ENCODE measurements around the gene FBXL3.
A peak's percentile ranks its signal among the peaks of the same experiment; 100 is the strongest.
"Not testable (repeated sequence)": the region's sequence is repeated elsewhere in the genome, so short reads cannot be mapped to it uniquely, and the experiment has no call there.

FBXL3 gene

DNA sequence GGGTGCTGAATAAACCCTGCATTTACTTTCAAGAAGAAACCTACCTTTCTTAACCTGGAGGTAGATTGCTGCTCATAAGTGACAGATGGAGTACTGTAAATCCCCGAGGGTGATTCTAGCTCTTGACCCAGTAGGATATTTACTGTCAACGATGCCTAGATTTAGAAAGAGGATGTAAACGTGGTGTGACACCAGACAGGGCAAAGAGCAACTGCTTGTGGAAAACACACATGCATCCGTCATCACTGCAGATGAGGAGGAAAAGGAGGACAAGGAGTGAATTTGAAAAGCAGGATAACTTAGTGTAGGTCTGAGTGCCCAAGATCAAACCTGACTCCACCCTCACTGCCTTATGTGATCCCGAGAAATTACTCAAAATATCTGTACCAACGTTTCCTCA lies 44.9 kb downstream of the FBXL3 start:
- no peak for DNase-seq

DNA sequence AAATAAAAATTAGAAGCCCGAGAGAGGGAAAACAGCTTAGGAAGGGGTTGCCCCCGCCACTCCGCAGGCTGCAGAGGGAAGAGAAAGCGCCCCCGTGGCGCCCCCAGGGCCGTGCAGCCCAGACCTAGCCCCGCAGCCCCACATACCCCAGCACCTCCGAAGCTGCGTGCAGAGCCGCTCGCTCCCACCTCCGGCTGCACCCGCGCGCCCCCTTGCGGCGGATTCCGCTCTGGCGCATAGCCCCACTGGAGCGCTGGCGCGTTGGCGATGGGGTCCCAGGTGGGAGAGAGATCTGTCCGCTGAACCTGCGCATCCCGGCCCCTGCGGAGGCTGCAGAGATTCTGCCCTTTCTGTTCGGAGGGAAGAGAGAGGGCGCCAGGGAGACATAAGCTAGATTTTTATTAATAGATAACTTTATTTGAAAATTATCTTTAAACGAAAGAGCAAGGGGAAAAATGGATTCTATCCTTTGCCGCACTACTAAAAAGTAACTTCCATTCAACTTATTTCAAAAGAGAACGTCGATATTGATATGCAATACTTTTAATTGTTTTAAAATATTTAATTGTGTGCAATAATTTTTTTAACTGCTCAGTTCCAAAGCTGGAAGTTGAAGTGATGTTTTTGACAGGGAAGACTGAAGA lies 46.8 kb downstream of the FBXL3 start:
- peak; percentile 51 for DNase-seq

DNA sequence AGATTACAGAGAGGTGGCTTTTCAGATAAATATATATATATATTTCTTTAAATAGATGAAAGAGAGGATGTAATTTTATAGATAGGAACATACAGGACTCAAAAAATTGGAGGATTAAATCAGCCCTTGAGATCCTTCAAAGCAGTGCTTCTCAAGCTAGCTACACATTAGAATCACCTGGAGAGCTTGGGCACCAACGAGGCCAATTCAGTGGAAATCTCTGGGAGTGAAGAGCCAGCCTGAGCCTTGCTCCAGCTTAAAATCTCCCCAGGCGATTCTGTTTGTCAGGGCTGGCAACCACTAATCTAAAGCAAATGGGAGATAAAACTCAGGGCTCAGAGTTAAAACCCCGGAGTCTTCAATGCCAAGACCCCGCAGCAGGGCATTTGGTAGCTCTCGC lies 50.0 kb downstream of the FBXL3 start:
- no peak for DNase-seq

DNA sequence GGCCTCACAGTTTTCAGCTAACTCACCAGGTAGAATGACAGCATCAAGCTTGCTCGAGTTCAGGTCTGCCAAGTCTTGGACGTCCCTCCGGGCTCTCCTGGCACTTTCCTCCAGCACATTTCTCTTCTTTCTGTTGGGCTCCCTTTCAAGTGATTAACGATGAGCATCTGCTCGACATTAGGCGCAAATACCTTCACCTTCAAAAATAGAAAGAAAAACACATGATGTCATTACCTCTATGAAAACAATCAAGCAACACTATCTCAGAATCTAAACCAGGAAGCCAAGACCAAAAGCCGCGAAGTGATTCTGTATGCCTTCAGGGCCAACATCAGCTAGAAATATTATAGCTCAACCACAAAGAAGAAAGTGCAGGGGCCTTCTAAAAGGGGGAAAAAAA lies 50.5 kb downstream of the FBXL3 start:
- DNase-seq: peak; percentile 58

DNA sequence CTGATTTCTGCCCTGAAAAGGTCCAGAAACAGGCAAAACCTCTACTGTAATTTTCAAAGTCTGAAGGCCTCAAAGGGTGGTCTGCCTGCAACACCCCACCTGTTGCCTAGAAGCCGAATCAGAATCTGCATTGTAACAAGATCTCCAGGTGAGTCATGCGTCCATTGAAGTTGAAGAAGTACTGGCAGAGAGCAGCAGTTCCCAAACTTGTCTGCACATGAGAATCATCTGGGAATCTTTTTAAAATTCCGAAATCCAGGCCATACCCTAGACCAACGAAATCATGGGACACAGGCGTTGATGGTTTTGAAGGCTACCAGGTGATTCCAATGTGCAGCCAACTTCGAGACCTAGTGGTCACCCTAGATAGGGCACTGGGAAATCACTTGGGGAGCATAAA lies 51.1 kb downstream of the FBXL3 start:
- DNase-seq: no peak

DNA sequence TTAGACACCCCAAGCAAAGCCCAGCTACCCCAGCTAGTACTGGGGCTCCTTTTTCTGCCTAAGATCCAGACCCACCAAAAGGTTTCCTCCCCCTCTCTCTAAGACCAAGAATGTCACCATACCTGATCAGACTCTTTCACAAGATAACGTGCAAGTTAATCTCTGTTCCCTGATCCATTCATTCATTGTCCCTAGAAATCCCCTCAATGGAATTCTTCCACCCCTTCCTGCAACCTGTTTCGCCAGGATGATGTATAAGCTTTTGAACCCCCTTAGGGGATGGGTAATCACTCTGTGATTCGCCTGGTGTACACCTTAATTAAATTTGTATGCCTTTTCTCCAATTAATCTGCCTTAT lies 52.4 kb downstream of the FBXL3 start:
- DNase-seq: no peak

DNA sequence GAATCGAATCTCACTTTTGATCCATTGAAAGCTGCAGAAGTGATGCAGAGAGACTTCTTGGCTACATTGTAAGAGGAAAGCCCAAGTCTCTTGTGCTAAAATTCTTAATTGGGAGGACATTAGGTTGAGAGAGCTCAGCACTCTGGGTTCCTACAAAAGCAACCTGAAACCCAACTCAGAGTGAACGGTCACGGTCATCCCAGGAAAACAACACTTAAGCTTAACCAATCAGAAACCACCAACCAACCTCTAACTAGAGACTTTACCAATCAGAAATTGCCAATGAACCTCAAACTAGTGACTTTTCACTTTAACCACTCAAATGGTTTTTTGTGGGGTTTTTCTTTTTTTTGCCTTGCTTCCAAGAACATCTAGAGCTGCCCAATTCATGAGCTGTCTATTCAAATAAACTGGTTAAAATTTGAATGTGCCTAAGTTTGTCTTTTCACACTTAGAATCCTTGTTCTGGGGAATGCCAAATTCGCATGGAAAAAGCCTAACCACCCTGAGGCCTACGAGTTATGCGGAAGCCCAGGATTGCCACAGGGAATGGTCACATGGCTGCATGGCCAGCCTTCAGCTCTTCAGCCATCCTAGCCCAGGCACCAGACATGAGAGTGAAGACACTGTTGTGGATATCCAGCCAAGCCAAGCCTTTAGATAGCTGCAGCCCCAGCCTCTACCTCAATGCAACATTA lies 52.9 kb downstream of the FBXL3 start:
- no peak for DNase-seq

DNA sequence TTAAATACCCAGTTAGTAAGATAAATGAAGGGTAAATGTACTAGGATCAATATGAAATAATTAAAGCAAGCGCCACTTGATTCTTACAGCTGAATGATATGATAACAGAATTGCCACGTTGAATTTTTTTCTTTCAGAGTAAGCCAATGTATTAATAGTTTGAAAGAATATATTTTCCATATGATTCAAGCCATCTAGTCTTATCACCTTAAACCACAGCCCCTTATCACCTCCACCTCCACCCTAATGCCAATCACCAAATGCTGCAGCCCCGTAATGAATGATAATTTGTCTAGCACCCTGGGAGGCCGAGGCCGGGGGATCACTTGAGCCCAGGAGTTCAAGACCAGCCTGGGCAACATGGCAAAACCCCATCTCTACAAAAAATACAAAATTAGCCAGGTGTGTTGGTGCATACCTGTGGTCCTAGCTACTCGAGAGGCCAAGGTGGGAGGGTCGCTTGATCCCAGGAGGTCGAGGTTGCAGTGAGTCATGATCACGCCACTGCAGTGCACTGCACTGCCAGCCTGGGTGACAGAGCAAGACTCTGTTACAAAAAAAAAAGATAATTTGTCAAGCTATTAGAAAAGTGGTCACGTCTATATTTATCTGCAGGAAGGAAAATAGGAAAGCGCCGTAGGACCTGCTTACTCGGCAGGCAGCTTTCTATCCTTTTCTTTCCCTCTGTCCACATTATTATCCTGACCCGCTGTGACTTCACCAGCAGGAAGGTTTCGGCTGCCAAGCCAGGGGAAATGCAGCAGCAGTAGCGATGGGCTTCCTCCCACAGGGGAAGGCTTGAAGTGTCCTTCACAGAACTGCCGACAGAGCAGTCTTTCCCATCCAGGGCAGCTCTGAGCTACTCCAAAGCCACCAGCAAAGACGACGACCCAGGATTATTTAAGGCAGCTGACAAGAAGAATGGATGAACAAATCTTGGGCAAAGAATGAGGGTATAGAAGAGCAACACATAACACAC lies 54.8 kb downstream of the FBXL3 start:
- DNase-seq: no peak

DNA sequence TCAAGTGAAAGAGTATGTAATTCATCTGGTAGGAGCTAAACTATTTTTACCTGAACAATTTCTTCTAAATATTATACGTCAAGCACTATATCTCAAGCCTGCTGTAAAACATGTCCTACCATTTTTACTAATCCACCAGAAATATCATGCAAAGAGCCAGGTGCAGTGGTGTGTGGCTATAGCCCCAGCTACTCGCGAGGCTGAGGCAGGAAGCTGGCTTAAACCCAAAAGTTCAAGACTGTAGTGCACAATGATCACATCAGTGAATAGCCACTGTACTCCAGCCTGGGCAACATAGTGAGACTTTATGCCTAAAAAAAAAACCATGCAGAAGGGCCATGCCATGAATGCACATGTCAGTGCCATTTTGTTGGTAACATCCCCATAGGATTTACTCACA lies 55.7 kb downstream of the FBXL3 start:
- no peak for DNase-seq

DNA sequence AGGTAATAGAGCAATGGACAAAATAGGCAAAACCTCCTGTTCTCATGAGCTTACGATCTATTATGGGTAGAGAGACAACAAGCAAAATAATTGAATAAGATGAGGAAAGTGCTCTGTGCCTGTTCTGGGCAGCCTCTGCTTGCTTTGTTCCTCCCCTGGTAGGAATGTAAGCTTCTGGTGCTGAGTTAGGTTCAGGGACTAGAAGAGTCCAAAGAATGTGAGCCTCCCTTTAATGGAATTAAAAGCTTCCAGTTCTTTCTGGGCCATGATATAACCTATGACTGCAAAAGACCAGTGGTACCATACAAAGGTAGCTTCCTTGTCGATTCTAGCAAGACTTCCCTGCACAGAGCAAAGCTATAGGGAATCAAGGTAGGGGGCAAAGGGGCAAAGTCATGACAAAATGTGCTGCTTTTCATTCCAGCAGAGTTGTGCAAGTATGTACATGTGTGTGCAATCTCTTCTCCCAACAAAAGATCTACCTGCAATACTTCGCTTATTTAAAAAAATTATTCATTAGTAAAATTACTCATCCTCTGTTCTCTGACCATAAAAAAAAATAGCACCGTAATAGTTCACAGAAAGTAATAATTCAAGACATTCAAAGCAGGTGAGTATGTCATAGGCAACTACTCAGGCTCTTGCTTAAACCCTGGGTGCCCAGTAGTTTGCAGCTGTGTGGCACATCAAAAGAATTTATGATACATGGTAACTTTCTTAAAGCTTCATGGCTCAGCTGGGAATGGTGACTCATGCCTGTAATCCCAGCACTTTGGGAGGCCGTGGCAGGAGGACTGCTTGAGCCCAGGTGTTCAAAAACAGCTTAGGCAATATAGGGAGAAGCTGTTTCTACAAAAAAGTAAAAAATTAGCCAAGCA lies 57.2 kb downstream of the FBXL3 start:
- peak; percentile 14 for DNase-seq

DNA sequence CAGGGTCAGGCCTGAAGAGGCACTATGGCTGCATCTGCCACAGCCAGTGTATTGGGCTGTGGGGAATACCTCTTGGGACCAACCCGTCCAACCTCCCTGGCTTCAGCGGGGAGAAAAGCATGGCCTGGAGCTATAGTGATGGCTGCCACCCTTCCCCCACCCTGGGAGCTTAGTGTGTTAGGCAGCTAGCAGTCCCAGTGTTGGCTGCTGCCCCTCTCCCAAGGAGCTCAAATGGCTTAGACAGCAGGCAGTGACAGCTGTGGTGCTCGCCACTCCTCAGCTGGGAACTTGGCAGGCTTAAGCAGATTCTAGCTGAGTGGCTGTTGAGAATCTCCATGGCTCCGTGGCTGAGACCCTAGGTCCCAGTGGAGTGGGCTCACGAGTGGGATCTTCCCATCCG lies 58.9 kb downstream of the FBXL3 start:
- DNase-seq: no peak

DNA sequence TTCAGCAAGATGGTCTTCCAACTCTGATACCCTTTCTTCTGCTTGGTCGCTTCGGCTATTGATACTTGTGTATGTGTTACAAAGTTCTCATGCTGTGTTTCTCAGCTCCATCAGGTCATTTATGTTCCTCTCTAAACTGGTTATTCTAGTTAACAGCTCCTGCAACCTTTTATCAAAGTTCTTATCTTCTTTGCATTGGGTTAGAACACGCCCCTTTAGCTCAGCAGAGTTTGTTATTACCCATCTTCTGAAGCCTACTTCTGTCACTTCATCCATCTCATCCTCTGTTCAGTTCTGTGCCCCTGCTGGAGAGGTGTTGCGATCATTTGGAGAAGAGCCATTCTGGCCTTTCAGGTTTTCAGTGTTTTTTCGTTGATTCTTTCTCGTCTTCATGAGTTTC lies 59.9 kb downstream of the FBXL3 start:
- DNase-seq: no peak

DNA sequence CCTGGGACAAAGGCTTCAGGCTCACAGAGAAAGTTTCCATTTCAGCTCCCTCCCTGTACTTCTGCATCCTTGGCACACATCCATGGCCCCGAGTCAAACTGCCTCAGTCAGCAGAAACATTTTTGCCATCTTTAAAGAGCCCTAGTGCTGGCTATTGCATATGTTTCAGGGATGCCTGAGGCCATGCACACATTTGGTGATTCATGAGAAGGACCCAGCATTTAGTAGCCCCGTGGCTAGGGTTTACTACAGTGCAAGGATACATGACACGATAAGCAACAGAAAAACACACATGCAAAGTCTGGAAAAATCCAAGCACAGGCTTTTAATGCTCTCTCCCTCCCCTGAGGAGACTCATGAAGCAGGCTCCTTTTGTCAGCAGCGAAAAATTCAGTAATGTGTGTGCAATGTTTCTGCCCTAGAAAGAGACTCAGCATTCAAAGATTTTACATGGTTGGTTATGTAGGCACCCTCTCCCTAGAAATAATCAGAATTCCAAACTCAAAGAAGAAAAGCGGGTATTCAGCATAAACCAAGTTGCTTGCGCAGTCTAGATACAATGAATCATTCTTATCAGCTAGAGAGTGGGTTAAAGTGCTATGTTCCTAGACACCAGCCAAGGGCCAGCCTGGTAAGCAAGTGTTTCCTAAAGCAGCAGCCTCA lies 61.1 kb downstream of the FBXL3 start:
- peak; percentile 81 for DNase-seq

DNA sequence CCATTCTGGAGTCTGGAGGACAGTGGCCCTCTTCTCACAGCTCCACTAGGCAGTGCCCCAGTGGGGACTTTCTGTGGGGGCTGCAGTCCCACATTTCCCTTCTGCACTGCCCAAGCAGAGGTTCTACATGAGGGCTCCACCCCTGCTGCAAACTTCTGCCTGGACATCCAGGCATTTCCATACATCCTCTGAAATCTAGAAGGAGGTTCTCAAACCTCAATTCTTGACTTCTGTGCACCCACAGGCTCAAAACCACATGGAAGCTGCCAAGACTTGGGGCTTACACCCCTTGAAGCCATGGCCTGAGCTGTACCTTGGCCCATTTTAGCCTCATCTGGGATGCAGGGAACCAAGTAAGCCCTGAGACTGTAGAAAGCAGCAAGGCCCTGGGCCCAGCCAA lies 67.2 kb downstream of the FBXL3 start:
- not testable (repeated sequence) for DNase-seq

DNA sequence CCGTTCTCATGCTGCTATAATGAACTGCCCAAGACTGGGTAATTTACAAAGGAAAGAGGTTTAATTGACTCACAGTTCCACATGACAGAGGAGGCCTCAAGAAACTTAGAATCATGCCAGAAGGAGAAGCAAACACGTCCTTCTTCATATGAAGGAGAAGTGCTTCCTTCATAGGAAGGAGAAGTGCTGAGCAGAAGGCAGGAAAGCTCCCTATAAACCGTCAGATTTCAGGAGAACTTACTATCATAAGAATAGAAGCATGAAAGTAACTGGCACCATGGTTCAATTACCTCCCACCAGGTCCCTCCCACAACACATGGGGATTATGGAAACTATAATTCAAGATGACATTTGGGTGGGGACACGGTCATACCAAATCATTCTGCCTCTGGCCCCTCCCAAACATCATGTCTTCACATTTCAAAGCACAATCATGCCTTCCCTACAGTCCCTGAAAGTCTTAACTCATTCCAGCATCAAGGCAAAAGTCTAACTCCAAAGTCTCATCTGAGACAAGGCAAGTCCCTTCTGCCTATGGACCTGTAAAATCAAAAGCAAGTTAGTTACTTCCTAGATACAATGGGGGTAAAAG lies 68.0 kb downstream of the FBXL3 start:
- DNase-seq: no peak

DNA sequence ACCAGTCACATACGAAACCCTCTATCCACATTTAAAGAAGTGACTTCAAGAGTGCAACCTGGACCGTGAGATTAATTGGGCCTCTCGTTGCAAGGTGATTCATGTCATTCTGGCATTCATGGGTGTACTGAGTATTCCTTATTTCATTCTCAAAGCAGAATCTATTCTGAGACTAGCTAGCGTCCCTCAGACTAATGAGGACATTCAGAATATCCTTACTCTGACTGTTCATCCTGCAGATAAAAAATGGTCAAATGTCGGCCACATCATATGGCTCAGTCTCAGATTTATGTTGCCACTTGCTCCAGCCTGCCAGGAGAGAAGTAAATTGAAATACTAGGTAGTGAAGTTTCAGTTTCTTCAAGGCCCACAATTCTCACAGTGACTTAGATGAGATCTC lies 71.3 kb downstream of the FBXL3 start:
- no peak for DNase-seq

Data from EL (cell line).